Activated CD4-positive, alpha-beta T cell treated with anti-CD3 and anti-CD28 coated beads, Interleukin-2, Interleukin-4, amounts not matched to agents 100 ng/mL and 50 ng/mL, durations not matched to agents 16 hours and 8 hours (primary cell): Measurements from ENCODE around the gene SH2D7.

Experiments used
- DNase-seq: peaks from one replicate; pipeline ENCODE4 v3.0.0-alpha.2; 2020; ENCODE audit warnings: low spot score

The SH2D7 gene

DNA sequence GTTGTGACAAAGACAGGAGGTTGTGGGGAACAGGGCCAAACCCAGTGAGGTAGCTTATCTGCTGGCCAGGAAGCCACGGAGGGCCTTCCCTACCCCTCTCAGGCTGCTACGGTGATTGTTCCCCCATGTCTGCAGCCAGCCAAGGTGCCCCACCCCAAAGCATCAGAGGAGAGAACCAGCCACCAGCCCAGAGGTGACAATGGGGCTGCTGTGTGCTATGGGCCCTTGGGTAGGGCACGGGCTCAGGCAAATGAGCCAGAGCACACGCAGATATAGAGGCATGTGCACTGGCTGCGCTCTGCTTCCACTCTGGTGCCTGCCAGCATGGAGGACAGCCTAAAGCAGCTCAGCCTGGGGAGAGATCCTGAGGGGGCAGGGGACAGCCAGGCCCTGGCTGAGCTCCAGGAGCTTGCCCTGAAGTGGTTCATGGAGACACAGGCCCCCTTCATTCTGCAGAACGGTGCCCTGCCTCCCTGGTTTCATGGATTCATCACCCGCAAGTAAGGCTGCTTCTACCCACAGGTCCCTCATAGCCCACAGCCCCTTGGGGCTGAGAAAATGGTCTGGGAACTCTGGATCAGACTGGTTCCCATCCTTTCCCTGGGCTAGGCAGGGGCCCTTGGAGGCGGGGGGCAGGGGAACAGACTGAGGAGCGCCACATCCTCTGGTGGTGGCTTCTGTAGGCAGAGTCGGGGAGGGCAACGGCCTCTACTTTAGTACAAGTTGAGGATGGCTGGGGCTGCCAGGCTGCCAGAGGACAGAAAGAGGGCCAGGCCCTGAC, at the start of gene SH2D7:
Gene SH2D7 (plus strand): TSS at position 301 of the 781 bp plus-strand sequence. CDS start 24 bp downstream, at position 325.
- DNase-seq = no peak

DNA sequence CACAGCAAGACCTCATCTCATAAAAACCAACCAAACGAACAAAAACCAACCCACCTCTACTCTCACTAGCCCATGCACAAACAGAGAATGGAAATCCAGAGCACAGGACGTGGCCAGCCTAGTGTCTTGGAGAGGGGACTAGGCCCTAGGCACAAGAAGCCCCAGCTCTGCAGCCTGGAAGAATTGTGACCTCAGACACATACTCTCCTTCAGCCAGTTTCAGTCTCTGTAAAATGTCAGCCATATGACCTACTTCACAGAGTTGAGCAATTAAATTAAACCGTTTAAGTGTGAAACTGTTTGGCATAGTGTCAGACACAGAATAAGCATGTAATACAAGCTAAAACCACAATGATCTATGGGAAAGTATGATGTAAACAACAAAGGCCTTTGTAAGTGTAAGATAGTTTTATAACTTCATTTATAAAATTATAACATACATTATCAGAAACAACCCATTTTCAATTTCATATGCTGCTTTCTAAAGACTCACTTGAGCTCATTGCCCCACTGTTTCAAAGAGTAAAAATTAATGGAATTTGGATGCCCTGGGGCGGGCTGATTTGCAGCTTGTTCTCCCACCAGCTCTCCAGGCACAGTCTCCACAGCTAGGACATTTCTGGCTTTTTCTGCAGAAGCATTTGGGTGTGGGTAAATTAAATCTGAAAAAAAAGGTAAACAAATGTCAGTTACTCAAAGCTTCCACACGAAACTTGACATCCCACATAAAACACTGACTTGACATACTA, 47.8 kb upstream of the SH2D7 start:
- peak; percentile 70 for DNase-seq

DNA sequence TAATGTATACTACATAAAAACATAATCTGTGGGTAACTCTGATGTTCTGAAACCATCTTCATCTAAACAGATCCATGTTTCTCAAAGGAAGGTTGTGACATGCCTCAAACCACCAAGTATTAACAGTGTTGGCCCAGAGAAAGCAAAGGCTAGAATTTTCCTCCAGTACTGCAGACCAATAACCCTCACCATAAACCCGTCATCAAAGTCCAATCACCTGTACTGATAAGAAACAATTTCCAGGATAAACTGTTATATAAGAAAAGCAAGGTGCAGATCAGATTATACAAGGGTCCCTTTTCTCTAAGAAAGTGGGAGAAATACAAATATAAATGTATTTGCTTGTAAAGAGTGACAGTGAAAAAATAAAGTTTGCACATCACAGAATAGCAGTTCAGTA, 47.2 kb upstream of the SH2D7 start:
- no peak for DNase-seq

DNA sequence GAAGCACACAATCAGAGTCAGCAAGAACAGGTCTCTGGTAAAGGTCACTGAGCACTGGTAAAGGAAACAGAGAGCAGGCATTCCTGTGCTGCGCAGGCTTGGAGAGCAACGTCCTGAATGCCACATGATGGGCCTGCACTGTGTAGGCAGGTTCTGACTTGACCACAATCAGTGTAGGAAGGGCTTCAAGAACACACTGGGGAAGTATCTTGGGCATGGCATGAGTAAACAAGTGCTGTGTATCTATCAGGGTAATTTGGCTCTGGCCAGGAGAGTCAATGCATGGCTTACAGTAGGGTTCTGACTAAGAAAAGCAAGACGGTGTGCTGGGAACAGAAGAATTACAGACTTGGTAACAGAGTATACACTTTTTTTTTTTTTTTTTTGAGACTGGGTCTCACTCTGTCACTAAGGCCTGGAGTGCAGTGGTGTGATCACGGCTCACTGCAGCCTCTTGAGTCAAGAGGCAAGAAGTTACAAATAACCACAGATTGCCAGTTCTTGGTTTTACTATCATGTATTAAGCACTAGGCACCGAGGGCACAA, 45.5 kb upstream of the SH2D7 start:
- DNase-seq = peak; percentile 86

DNA sequence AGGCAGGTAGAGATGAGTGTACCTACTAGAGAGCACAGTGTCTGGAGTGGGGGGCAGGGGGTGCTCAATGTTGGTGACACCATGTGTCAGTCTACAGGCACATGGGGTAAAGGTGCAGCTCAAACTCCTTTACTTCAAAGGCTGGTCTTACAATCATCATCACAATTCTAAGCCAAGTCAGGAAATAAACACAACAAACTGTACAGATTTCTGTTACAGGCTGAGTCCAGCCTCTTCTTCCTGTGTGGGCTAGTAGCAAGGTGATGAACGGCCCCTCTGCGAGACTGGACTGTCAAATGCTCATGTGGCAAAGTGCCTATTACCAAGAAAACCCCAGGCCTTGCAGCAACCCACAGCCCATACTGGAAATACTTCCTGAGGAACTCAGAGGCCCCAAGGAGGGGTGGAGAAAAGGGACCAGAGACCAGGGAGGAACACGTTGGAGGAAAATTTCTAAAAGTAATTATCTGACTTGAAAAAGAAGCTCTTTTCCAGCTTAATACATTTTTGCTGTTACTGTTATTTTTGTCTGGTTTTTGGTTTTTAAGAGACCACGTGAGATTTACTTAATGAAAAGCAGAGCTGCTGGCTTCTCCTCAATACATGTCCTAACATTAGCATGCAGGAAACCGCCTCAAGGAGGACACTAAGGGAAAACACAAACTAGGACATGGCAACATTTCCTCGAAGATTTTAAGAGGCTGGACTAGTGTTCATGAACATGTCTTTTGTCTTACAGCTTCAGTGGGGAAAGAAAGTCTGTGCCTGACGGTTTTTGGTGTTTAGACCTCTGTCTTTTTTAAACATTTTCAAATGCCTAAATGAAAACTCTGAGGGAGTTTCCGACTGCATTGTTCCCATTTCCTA, 44.4 kb upstream of the SH2D7 start:
- DNase-seq = peak; percentile 65

DNA sequence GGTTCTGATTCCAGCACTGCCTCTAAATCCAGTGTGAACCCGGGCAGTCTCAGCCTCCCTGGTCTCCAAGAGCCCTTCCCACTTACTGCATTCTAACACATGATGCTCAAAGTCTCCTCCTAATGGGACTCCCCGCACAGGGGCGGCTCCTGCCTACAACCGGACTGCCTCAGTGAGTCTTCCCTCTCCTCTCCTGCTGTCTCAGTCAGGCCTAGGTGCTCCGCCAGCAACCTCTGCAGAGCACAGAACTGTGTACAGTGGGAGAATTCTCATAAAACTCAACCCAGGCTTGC, 43.8 kb upstream of the SH2D7 start:
- no peak for DNase-seq

DNA sequence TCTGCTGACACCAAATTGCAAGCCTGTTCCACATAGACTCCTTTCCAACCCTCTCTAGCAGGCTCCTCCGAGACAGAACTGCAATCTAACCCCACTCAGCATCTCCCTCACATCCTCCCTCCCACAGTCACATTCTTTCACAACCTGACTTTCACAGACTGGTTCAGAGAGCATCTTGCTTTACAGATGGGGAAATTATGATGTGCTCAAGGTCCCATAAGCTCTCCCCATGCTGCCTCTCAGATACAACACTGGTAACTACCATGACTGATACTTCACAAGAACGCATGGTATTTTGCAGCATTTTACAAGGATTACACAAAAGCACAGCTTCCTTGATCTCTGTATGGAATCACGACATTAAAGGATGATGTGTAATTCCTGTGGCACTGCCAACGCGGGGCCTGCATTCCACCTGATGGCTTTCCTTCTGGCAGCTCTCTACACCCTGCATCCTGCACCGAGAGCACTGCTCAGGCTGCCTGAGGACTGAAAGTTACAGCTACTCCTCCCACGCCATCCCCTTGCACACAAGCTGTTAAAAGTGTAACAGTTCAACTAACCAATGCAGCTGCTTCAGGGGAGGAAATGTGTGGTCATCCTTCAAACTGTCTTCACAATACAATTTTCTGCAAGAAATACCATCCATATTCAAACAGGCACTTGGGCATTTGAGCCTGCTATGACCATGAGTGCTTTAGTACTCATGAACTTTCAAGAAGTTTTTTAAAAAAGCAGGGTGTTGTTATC, 42.5 kb upstream of the SH2D7 start:
- DNase-seq = peak; percentile 83

DNA sequence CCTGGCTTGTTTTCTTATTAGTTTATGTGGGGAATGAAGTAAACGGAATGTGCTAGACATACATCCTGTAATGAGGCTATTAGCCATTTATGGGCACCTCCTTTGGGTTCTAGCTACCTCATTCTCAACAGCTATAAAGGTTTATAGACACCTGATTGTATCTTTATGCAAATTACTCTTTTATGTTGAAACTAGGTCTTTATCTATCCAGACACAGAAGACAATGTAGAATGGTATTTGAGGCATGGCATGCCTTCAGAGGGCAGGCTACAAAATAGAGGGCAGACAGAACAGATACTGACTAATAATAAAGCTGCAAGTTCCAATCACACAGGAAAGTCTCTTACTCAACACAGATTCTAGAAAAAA, 41.9 kb upstream of the SH2D7 start:
- DNase-seq = no peak

DNA sequence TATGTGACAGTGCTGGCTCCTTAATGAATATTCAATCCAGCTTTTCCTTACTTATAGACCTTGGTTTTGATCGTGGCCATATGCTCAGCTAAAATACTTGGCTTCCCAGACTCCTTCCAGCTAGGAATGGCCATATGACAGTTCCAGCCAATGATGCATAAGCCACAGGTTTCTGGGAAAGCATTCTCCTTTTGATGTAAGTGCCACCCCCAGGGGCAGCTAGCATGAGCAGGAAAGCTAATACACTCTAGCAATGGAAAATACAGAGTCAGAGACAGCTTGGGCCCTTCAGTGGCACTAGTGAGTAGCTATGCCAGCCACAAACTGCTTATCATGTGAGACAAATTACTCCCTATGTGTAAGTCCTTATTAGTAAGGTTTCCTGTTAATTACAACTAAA, 41.5 kb upstream of the SH2D7 start:
- DNase-seq = peak; percentile 61

DNA sequence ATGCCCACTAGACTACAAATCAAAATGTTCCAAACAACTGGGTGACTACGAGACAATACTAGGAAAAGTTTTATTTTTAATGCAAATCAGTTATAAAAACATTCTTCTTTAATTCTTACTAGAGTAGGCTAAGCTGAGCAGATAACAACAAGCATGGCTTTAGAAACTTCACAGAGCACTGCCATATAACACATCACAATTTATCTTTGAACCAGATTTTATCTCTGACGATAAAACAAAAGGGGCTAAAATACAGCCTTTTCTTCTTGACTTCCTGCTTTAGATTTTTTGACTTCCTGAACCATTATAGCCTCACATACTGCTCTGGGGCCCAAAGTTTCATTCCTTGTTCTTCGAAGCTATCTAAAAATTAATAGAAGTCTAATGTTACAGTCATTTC, 40.8 kb upstream of the SH2D7 start:
- DNase-seq = no peak

DNA sequence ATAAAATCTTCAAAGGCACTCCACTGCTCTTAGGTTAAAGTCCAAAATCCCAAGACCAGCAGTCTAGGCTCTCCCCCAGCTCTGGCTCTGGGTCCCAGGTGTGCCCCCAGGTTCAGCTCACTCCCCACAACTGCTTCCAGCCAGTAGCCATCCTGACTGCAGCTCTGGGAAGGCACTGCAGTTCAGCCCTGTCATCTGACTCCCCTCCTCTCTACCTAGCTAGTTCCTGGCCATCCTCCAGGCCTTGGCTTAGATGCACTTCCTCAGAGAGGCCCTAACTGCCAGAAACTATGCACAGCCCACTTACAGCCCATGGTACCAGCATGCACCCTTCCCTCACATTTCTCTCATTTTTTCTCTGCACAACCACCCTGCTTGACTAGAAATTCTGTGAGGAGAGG, 40.4 kb upstream of the SH2D7 start:
- DNase-seq = no peak

DNA sequence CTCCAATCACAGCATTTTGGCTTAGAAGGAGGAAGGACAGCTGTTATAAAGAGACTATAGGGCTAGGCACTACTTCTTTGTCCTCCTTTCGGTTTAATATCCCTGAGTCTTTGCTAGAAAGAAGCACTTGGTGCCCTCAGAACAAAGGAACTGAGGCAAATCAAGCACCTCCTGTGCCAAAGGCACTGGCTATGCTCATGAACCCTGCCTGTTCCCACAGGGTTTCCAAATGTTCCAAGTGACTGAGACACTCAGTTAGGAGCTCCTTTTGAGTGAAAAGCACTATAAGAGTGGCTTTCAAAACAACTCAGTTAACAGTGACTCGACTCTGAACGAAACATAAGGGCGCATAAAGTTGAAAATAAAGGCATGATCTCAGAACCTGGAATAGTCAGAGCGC, 39.8 kb upstream of the SH2D7 start:
- DNase-seq = no peak

DNA sequence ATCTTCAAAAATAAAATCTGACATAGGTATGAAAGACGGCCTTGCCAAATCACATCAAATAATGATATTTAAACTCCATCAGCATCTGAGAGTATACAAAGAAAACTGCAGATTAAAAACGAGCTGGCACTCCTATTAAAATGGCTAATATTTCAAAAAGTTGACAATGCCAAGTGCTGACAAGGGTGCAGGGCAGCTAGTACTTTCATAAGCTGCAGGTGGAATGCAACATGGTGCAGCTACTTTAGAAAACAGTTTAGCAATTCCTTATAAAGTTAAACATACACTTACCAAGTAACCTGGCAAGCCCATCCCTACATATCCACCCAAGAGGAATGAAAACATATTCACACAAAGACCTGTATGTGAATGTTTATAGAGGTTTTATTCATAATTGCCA, 37.8 kb upstream of the SH2D7 start:
- DNase-seq = no peak

DNA sequence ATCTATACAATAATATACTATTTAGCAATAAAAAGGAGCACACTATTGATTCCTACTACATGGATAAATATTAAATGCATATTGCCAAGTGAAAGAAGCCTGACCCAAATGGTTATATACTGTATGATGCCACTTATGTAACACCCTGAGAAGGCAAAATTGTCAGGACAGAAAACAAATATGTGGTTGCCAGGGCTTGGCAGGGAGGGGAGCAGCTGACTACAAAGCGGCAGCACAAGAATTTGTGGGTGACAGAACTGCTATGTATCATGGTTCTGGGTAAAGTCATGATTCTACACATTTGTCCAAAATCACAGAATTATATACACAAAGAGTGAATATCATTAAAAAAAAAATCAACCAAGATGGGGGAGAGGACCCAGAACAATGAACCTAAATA, 37.4 kb upstream of the SH2D7 start:
- no peak for DNase-seq

DNA sequence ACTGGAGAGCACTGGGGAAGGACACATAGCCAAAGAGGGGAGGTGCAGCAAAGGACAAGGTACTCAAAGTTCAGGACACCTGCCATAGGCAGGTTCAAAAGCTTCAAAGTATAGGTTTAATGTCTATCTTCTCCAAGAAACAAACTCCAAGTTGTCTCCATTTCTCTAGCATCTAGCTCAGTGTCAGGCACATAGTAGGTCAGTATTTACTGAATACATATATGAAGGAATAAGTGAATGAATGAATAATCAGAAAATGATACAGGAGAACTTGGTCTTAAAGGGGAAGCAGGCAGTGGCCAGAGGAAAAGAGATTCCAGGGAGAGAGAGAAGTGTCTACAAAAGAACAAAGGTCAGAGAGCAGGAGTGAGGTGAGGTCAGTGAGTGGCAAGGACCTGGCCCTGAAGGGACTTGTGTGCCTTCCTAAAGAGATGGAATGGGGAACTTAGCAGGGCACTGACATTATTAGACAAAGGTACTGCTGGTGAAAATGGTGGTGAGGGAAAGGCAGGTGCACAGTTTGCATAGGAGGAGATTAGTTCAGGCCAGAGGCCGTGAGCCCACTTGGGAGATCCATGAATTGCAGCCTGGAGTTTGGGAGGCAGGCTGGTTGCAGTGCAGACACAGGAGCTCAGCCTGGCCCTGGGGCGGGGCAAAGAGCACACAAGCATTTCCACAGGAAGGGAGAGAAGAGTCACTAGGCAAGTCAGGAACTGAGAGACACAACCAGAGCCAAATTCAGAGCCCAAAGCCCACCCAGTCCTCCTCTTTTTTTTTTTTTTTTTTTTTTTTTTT, 36.2 kb upstream of the SH2D7 start:
- DNase-seq = no peak

DNA sequence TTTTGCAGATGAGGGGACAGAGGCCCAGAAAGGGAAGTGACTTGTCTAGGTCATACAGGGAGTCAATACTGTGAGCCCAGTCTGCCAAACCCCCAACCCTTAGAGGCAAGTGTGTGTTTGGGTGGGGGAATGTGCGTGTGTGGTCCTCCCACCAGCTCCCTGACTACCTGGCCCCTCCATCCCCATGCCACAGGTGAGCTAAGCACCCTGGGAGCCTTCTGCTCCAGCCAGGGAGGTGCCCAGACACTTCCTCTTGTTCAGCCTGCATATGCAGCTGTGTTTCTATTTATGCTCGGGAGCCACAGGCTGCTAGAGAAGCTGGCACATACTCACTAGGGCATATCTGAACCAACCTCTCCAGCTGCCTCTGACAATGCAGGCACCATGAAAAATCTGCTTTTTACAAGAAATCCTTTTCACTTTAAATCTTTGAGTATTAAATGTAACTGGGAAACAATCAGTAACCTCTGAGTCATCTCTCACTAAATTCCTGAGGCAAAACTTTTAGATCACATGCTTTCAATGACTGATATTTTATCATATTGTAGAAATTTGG, 35.6 kb upstream of the SH2D7 start:
- no peak for DNase-seq

DNA sequence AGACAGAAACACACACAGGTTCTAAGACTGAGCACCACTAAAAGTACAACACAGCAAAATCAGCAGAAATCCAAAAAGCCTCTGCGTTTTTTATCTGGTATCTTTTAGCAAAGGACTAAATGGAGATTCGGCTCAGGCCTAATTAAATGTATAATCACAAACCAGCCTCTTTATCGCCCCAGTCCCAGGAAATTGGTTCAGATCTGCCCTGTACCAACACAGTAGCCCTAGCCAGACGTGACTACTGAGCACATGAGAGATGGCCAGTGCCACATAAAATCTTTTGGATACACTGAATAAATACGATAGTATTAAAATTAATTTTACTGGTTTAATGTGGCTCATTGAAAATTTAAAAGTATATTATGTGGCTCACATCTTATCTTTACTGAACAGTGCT, 34.6 kb upstream of the SH2D7 start:
- DNase-seq = no peak

DNA sequence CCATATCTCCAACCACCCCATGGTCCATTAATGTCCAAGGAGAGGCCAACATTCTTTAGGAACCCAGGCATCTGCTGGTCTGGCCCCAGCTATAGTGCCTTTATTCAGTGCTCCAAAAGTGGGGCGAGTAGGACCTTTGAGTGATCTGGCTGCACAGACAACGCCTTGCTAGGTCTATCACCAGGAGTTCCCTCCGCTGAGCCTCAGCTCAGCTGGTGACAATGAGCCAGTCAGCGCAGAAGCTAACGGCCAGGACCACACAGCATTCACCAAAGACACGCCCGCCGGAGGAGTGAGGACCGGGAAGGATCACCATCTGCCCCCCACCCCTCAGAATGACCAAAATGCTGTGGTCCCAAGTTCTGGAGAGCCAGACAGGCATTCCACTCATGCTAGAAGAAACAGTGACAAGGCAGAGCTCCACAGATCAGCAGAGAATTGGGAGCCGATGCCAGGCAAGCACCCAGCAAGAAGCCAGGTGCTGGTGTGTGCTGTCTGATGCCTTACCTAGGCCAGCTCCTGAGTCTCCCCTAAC, 33.9 kb upstream of the SH2D7 start:
- no peak for DNase-seq

DNA sequence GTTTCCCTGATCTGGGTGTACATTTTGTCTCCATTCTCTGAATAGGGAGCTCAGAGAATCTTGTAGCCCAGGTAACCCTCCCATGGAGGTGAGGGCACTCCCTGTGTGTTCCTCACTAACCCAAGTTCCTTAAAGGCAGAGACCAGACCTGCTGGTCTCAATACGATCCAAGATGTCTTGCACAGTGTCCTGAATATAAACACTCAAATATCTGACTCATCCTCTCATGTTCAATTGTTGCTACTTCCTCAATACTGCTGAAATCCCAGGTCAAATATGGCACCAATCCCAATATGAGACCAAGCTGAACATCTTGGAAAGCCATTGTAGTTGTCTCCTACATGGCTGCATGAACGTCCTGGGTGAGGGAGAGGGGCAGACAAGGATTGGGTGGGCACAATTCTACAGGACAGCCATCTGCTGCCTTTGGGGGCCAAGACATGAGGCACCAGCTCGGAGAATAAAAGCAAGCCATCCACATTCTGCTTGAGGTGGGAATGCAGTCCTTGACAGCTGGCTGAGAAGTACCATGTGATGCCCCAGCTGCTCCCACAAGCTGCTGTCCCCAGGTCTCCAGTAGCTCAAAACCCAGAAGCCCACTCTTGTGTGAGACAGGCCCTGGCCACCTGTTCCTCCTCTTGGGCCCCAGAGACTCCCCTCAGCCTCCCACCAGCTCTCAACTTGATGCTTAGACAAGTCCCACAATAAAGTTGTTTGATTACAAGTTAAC, 33.1 kb upstream of the SH2D7 start:
- no peak for DNase-seq

DNA sequence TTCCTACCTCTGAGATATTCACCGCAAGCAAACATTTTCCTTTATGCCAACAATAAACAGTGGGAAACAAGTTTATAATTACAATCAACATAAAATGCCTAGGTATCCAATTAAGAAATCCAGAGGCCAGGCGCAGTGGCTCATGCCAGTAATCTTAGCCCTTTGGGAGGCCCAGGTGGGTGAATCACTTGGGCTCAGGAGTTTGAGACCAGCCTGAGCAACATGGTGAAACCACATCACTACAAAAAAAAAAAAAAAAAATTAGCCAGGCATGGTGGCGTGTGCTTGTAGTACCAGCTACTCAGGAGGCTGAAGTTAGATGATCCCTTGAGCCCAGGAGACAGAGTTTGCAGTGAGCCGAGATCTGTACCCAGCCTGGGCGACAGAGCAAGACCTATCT, 32.1 kb upstream of the SH2D7 start:
- no peak for DNase-seq
